H9 (cell line): ENCODE data around the gene SPOCD1. TPM values are rescaled to one million over a fixed set of nuclear protein-coding genes. Genes with fewer than 3 reads are reported as not detected.

ENCODE experiments used
- DNase-seq: peaks from one replicate; pipeline ENCODE4 v3.0.0-alpha.2; 2017
- H2AFZ ChIP-seq: one replicate; pipeline ENCODE4 v1.6.1; 2013; ENCODE audit warnings: mild to moderate bottlenecking, low read length, control low read depth, moderate library complexity
- H2AK5ac ChIP-seq: 2 replicates; pipeline ENCODE4 v1.6.1; 2013; ENCODE audit warnings: low read length, control low read depth, mixed read lengths; ENCODE audit not compliant: insufficient read length
- H2BK120ac ChIP-seq: one replicate; pipeline ENCODE4 v1.6.1; 2013; ENCODE audit warnings: low read depth, mild to moderate bottlenecking, low read length, control low read depth, inconsistent platforms; ENCODE audit not compliant: poor library complexity, severe bottlenecking
- H2BK12ac ChIP-seq: 2 replicates; pipeline ENCODE4 v1.6.1; 2013; ENCODE audit warnings: low read length, control low read depth, mixed read lengths, low read depth; ENCODE audit not compliant: insufficient read length
- H2BK15ac ChIP-seq: 2 replicates; pipeline ENCODE4 v1.6.1; 2013; ENCODE audit warnings: low read depth, low read length, control low read depth
- H2BK20ac ChIP-seq: one replicate; pipeline ENCODE4 v1.6.1; 2013; ENCODE audit warnings: low read depth, mild to moderate bottlenecking, low read length, control low read depth, inconsistent platforms; ENCODE audit not compliant: poor library complexity, severe bottlenecking
- H2BK5ac ChIP-seq: 2 replicates; pipeline ENCODE4 v1.6.1; 2013; ENCODE audit warnings: low read length, control low read depth, mixed read lengths; ENCODE audit not compliant: insufficient read length
- H3K14ac ChIP-seq: 2 replicates; pipeline ENCODE4 v1.6.1; 2013; ENCODE audit warnings: low read length, control low read depth; ENCODE audit not compliant: insufficient read depth
- H3K18ac ChIP-seq: 2 replicates; pipeline ENCODE4 v1.6.1; 2013; ENCODE audit warnings: low read depth, mild to moderate bottlenecking, mixed read lengths, low read length, control low read depth; ENCODE audit not compliant: insufficient read length
- H3K23ac ChIP-seq: 2 replicates; pipeline ENCODE4 v1.6.1; 2013; ENCODE audit warnings: low read length, control low read depth, mixed read lengths, low read depth; ENCODE audit not compliant: insufficient read length
- H3K23me2 ChIP-seq: 2 replicates; pipeline ENCODE4 v1.6.1; 2013; ENCODE audit warnings: low read depth, mild to moderate bottlenecking, mixed read lengths, low read length, control low read depth; ENCODE audit not compliant: insufficient read length, poor library complexity, severe bottlenecking
- H3K27ac ChIP-seq: 2 replicates; pipeline ENCODE4 v1.5.1; 2013; ENCODE audit warnings: low read length, control low read depth, mixed read lengths, low read depth; ENCODE audit not compliant: insufficient read length
- H3K27me3 ChIP-seq: 2 replicates; pipeline ENCODE4 v1.6.1; 2013; ENCODE audit warnings: low read length, control low read depth, inconsistent platforms; ENCODE audit not compliant: insufficient read depth
- H3K4ac ChIP-seq: 2 replicates; pipeline ENCODE4 v1.6.1; 2013; ENCODE audit warnings: low read depth, mild to moderate bottlenecking, control low read depth, inconsistent platforms, low read length, moderate library complexity
- H3K4me1 ChIP-seq: 2 replicates; pipeline ENCODE4 v1.6.1; 2013; ENCODE audit warnings: low read length, control low read depth, inconsistent platforms; ENCODE audit not compliant: insufficient read depth
- H3K4me2 ChIP-seq: 2 replicates; pipeline ENCODE4 v1.6.1; 2013; ENCODE audit warnings: low read length, control low read depth, mixed read lengths; ENCODE audit not compliant: insufficient read length, insufficient read depth
- H3K56ac ChIP-seq: 2 replicates; pipeline ENCODE4 v1.6.1; 2013; ENCODE audit warnings: low read depth, mild to moderate bottlenecking, mixed read lengths, low read length, control low read depth; ENCODE audit not compliant: insufficient read length
- H3K79me1 ChIP-seq: 2 replicates; pipeline ENCODE4 v1.6.1; 2013; ENCODE audit warnings: low read depth, mild to moderate bottlenecking, moderate library complexity, low read length, control low read depth, inconsistent platforms; ENCODE audit not compliant: insufficient read depth, poor library complexity, severe bottlenecking
- H3K79me2 ChIP-seq: 2 replicates; pipeline ENCODE4 v1.6.1; 2013; ENCODE audit warnings: low read length, control low read depth, inconsistent platforms; ENCODE audit not compliant: insufficient read depth
- H3K9ac ChIP-seq: 2 replicates; pipeline ENCODE4 v1.6.1; 2013; ENCODE audit warnings: low read length, control low read depth, mixed read lengths; ENCODE audit not compliant: insufficient read length; ENCODE audit errors: extremely low read depth
- H3K9me3 ChIP-seq: one replicate; pipeline ENCODE4 v1.6.1; 2013; ENCODE audit warnings: low read depth, low read length, inconsistent platforms; ENCODE audit not compliant: control insufficient read depth
- H3T11ph ChIP-seq: one replicate; pipeline ENCODE4 v1.6.1; 2013; ENCODE audit warnings: mild to moderate bottlenecking, low read length, control low read depth, inconsistent platforms
- H4K20me1 ChIP-seq: one replicate; pipeline ENCODE4 v1.6.1; 2013; ENCODE audit not compliant: control insufficient read depth, insufficient read length, insufficient read depth
- H4K5ac ChIP-seq: 2 replicates; pipeline ENCODE4 v1.6.1; 2013; ENCODE audit warnings: low read depth, mild to moderate bottlenecking, mixed read lengths, low read length, control low read depth; ENCODE audit not compliant: insufficient read length
- H4K8ac ChIP-seq: replicated peaks from 2 replicates; pipeline ENCODE4 v1.6.1; 2013; ENCODE audit warnings: low read length, control low read depth, mixed read lengths, low read depth; ENCODE audit not compliant: insufficient read length
- H4K91ac ChIP-seq: 2 replicates; pipeline ENCODE4 v1.6.1; 2013; ENCODE audit warnings: low read depth, mild to moderate bottlenecking, moderate library complexity, mixed read lengths, low read length, control low read depth; ENCODE audit not compliant: insufficient read length
- H3K27ac Mint-ChIP-seq, 3 experiments: 2 replicates in 2 of 3; 3 replicates in 1 of 3; pipeline ENCODE4 v1.8.0; 2020 to 2021; ENCODE audit warnings: mixed read lengths in 3 of 3, mild to moderate bottlenecking in 1 of 3, moderate library complexity in 1 of 3
- H3K27me3 Mint-ChIP-seq: 2 replicates; pipeline ENCODE4 v1.8.0; 2021; ENCODE audit warnings: low read depth, mild to moderate bottlenecking, moderate library complexity, mixed read lengths
- H3K36me3 Mint-ChIP-seq, 3 experiments: 2 replicates in 2 of 3; 3 replicates in 1 of 3; pipeline ENCODE4 v1.8.0; 2020 to 2021; ENCODE audit warnings: low read depth in 3 of 3, mixed read lengths in 3 of 3; ENCODE audit not compliant: insufficient read depth in 1 of 3
- H3K4me1 Mint-ChIP-seq, 2 experiments: 2 replicates each; pipeline ENCODE4 v1.8.0; 2020; ENCODE audit warnings: mixed read lengths in 2 of 2
- H3K4me3 Mint-ChIP-seq, 2 experiments: 2 replicates in 1 of 2; 3 replicates in 1 of 2; pipeline ENCODE4 v1.8.0; 2020 to 2021; ENCODE audit warnings: mild to moderate bottlenecking in 2 of 2, mixed read lengths in 2 of 2, moderate library complexity in 1 of 2
- H3K9me3 Mint-ChIP-seq, 2 experiments: 2 replicates in 1 of 2; 3 replicates in 1 of 2; pipeline ENCODE4 v1.8.0; 2020; ENCODE audit warnings: mild to moderate bottlenecking in 2 of 2, mixed read lengths in 2 of 2, moderate library complexity in 1 of 2
- WGBS: extraction: QIAGEN DNeasy Blood & Tissue Kit; methylation state at CpG from one replicate; pipeline ENCODE4 v1.1.7; 2013; ENCODE audit warnings: missing lambda C conversion rate, low lambda C conversion rate, mixed read lengths; ENCODE audit not compliant: insufficient read length; ENCODE audit errors: extremely low coverage; 5-methylcytosine and 5-hydroxymethylcytosine counted together
- total RNA-seq: library from RNA; stranded (reverse); gene quantifications from 2 replicates; pipeline ENCODE4 v1.2.1, GENCODE V29; 2021
- TF ChIP-seq, protein P1 (sequence below): fragments of 200-600 bp; sonication (generic); conservative IDR thresholded peaks from 3 replicates; pipeline ENCODE4 v1.8.0; 2021; ENCODE audit warnings: antibody characterized with exemption, mild to moderate bottlenecking

Gene SPOCD1
- total RNA-seq, 1 experiment from 2014 or later, result 1.5 TPM

DNA sequence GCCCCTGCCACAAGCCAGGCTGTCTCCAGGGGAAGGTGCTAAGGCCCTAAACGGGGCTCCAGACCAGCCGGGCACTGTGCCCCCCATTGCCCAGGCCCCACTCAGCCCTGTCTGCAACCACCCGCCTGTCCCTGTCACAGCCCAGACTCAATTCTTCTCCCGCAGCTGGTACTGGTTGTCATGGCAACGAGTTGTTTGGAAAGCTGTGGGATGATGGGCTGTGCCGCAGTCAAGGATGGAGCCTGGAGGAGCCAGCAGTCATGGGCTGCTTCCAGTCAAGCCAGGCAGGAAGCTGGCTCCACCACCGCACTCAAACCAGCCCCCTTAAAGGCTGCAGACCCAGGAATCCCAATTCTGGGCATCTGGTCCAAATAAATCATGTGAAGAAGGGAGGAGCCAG is 4.2 kb downstream of the SPOCD1 start:
- no peaks in the 10 kb centered on the region for H3K36me3 Mint-ChIP-seq
- Histone ChIP-seq H2BK12ac (no peak overlapping the region), H2BK5ac (no peak overlapping the region), H3K56ac (no peak overlapping the region), H2BK120ac (no peak overlapping the region), H3T11ph (no peak overlapping the region), H3K4me1 (no peaks in the 10 kb centered on the region), H3K18ac (no peak overlapping the region), H3K23me2 (no peaks in the 10 kb centered on the region), H3K23ac (no peak overlapping the region), H3K9ac (no peak overlapping the region), H2AK5ac (no peak overlapping the region), H3K4me2 (no peak overlapping the region), H4K20me1 (no peaks in the 10 kb centered on the region), H3K14ac (no peak overlapping the region), H2BK20ac (no peak overlapping the region), H4K8ac (no peak overlapping the region), H2AFZ (no peak overlapping the region), H4K5ac (no peak overlapping the region), H3K79me1 (no peaks in the 10 kb centered on the region), H4K91ac (no peak overlapping the region), H3K9me3 (no peaks in the 10 kb centered on the region), H3K4ac (no peak overlapping the region), H2BK15ac (no peak overlapping the region), H3K27ac (no peak overlapping the region), H3K79me2 (no peaks in the 10 kb centered on the region), H3K27me3 (no peaks in the 10 kb centered on the region)
- H3K9me3 Mint-ChIP-seq, result peaks cover 4 to 9% of the 10 kb centered on the region in 2 experiments; a peak in 4 of 5 replicates
- H3K27ac Mint-ChIP-seq, result no peak overlapping the region; a peak in 1 of 7 replicates
- peaks cover 8 to 10% of the 10 kb centered on the region in 2 experiments for H3K4me1 Mint-ChIP-seq
- no CpG with 5 or more reads among the region's 7 CpGs for WGBS
- DNase-seq, result peak; percentile 71
- TF ChIP-seq, protein P1, sequence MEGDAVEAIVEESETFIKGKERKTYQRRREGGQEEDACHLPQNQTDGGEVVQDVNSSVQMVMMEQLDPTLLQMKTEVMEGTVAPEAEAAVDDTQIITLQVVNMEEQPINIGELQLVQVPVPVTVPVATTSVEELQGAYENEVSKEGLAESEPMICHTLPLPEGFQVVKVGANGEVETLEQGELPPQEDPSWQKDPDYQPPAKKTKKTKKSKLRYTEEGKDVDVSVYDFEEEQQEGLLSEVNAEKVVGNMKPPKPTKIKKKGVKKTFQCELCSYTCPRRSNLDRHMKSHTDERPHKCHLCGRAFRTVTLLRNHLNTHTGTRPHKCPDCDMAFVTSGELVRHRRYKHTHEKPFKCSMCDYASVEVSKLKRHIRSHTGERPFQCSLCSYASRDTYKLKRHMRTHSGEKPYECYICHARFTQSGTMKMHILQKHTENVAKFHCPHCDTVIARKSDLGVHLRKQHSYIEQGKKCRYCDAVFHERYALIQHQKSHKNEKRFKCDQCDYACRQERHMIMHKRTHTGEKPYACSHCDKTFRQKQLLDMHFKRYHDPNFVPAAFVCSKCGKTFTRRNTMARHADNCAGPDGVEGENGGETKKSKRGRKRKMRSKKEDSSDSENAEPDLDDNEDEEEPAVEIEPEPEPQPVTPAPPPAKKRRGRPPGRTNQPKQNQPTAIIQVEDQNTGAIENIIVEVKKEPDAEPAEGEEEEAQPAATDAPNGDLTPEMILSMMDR, result no peak
- H3K27me3 Mint-ChIP-seq, result no peaks in the 10 kb centered on the region; the same call in 1 of the 2 replicates
- H3K4me3 Mint-ChIP-seq, result no peak overlapping the region
